Panc1 (cell line): ENCODE data around the gene ADGRD1.

ENCODE experiments used
- CTCF ChIP-seq: fragments of 450-650 bp; IDR thresholded peaks from 2 replicates; pipeline ENCODE4 v1.5.1; 2017; ENCODE audit warnings: mild to moderate bottlenecking
- POLR2AphosphoS5 ChIP-seq: IDR thresholded peaks from 2 replicates; pipeline ENCODE4 v1.6.1; 2012; ENCODE audit warnings: mild to moderate bottlenecking, low read depth, low read length, moderate library complexity
- REST ChIP-seq, 2 experiments: IDR thresholded peaks; 2 replicates each; pipeline ENCODE4 v1.6.1; 2011 to 2012; ENCODE audit warnings: low read depth in 2 of 2, control low read depth in 1 of 2, low read length in 1 of 2, mild to moderate bottlenecking in 1 of 2, moderate library complexity in 1 of 2; ENCODE audit not compliant: insufficient read depth in 1 of 2
- SIN3A ChIP-seq: IDR thresholded peaks from 2 replicates; pipeline ENCODE4 v1.6.1; 2012; ENCODE audit warnings: low read depth, mild to moderate bottlenecking, low read length, moderate library complexity, borderline replicate concordance; ENCODE audit not compliant: insufficient read depth
- TCF7L2 ChIP-seq: IDR thresholded peaks from 2 replicates; pipeline ENCODE4 v1.6.1; 2011; ENCODE audit warnings: mild to moderate bottlenecking, low read depth, low read length, inconsistent platforms

GRCh38 chr12:131105736-131106348, 152.1 kb downstream of the ADGRD1 start:
- TF ChIP-seq CTCF (no peak), SIN3A (no peak), POLR2AphosphoS5 (no peak), REST (IDR thresholded peaks at IDR 0.05; ENCODE audit: insufficient read depth in 1 of 2, low read depth in 2 of 2, low read length in 1 of 2) (no peak), TCF7L2 (no peak)
